Endothelial cell of umbilical vein (primary cell): ENCODE results near the gene PRDM1. TPM values are rescaled to one million over a fixed set of nuclear protein-coding genes. Genes with fewer than 3 reads are reported as not detected.

Experiments
- BruUV-seq: library from RNA; stranded (reverse); fragments of 400-500 nt; replicated peaks from 2 replicates; lab custom pipeline; 2021; lab: Mats Ljungman, UMichigan
- CTCF ChIA-PET: fragments of 300-600, 350-600 bp; sonication (Branson Sonifier 250); formaldehyde crosslinking; loops from one replicate; lab custom pipeline; 2021; ENCODE audit warnings: antibody characterized with exemption, inconsistent platforms; lab: Charles Lee
- POLR2A ChIA-PET: fragments of 300-600, 350-600 bp; sonication (Branson Sonifier 250); formaldehyde crosslinking; loops from one replicate; lab custom pipeline; 2021; ENCODE audit warnings: antibody characterized with exemption, inconsistent platforms; lab: Charles Lee
- DNase-seq: peaks from one replicate; pipeline ENCODE4 v3.0.0-alpha.2; 2011; ENCODE audit warnings: low read depth, low spot score
- FAIRE-seq: peaks from 2 replicates; lab custom pipeline; 2011; peaks lifted over from hg19 to GRCh38; lab: Jason Lieb, UNC
- H2AFZ ChIP-seq: 2 replicates; pipeline ENCODE4 v1.6.0; 2012; ENCODE audit warnings: low read depth, low read length, control low read depth, inconsistent platforms
- H3K27ac ChIP-seq: 2 replicates; pipeline ENCODE4 v1.5.1; 2011; ENCODE audit warnings: low read depth, mild to moderate bottlenecking, control low read depth, low read length, moderate library complexity; ENCODE audit not compliant: insufficient read depth
- H3K27me3 ChIP-seq, 2 experiments: 2 replicates each; pipeline versions ENCODE4 v1.6.0 to v1.6.1; 2011; ENCODE audit warnings: low read length in 2 of 2, mixed read lengths in 1 of 2; ENCODE audit not compliant: control insufficient read depth in 2 of 2, insufficient read depth in 2 of 2
- H3K36me3 ChIP-seq, 2 experiments: 2 replicates in 1 of 2; 3 replicates in 1 of 2; pipeline ENCODE4 v1.5.1; 2011; ENCODE audit warnings: low read length in 2 of 2, mild to moderate bottlenecking in 1 of 2, moderate library complexity in 1 of 2; ENCODE audit not compliant: control insufficient read depth in 2 of 2, insufficient read depth in 2 of 2; ENCODE audit errors: extremely low read depth in 1 of 2
- H3K4me1 ChIP-seq: 3 replicates; pipeline ENCODE4 v1.5.1; 2011; ENCODE audit warnings: mild to moderate bottlenecking, low read length; ENCODE audit not compliant: control insufficient read depth, insufficient read depth; ENCODE audit errors: extremely low read depth
- H3K4me2 ChIP-seq: 2 replicates; pipeline ENCODE4 v1.6.1; 2011; ENCODE audit warnings: low read length, control low read depth, mixed read lengths; ENCODE audit not compliant: insufficient read depth
- H3K4me3 ChIP-seq, 3 experiments: fragments of 200-600 bp in 1 of 3; sonication (generic), shearing (Covaris generic) in 1 of 3; replicated peaks in 1 of 3; 2 replicates each; pipeline ENCODE4 v1.5.1; 2011 to 2016; ENCODE audit warnings: control low read depth in 3 of 3, low read length in 3 of 3, mild to moderate bottlenecking in 2 of 3, inconsistent platforms in 1 of 3, low read depth in 1 of 3, moderate library complexity in 1 of 3; ENCODE audit not compliant: insufficient read depth in 1 of 3
- H3K79me2 ChIP-seq: 2 replicates; pipeline ENCODE4 v1.6.0; 2012; ENCODE audit warnings: low read length, inconsistent platforms; ENCODE audit not compliant: control insufficient read depth, insufficient read depth
- H3K9ac ChIP-seq: replicated peaks from 2 replicates; pipeline ENCODE3; 2011; ENCODE audit warnings: low read length, control low read depth; ENCODE audit not compliant: insufficient read depth; ENCODE audit errors: extremely low read depth
- H3K9me1 ChIP-seq: replicated peaks from 3 replicates; pipeline ENCODE4 v1.6.0; 2011; ENCODE audit warnings: mild to moderate bottlenecking, low read length; ENCODE audit not compliant: control insufficient read depth, insufficient read depth; ENCODE audit errors: extremely low read depth
- H3K9me3 ChIP-seq: replicated peaks from 2 replicates; pipeline ENCODE4 v1.5.1; 2012; ENCODE audit warnings: low read length, inconsistent platforms; ENCODE audit not compliant: control insufficient read depth, insufficient read depth
- H4K20me1 ChIP-seq: replicated peaks from 2 replicates; pipeline ENCODE3; 2011; ENCODE audit warnings: mild to moderate bottlenecking, low read length; ENCODE audit not compliant: control insufficient read depth, insufficient read depth; ENCODE audit errors: extremely low read depth
- EZH2 ChIP-seq: IDR thresholded peaks from 2 replicates; pipeline ENCODE4 v1.6.1; 2012; ENCODE audit warnings: borderline replicate concordance, low read depth, mild to moderate bottlenecking, moderate library complexity, low read length, inconsistent platforms; ENCODE audit not compliant: severe bottlenecking
- FOS ChIP-seq: IDR thresholded peaks from 2 replicates; pipeline ENCODE4 v1.6.1; 2011; ENCODE audit warnings: mild to moderate bottlenecking, low read length, moderate library complexity, borderline replicate concordance; ENCODE audit not compliant: insufficient read depth
- GATA2 ChIP-seq: IDR thresholded peaks from 2 replicates; pipeline ENCODE4 v1.7.0; 2011; ENCODE audit warnings: low read depth, mild to moderate bottlenecking, moderate library complexity, mixed read lengths, low read length; ENCODE audit not compliant: insufficient read length, insufficient read depth
- JUN ChIP-seq: IDR thresholded peaks from 2 replicates; pipeline ENCODE4 v1.6.1; 2011; ENCODE audit warnings: borderline replicate concordance, low read depth; ENCODE audit not compliant: insufficient read length, insufficient read depth
- MAX ChIP-seq: IDR thresholded peaks from 2 replicates; pipeline ENCODE4 v1.6.1; 2011; ENCODE audit not compliant: insufficient read depth, insufficient read length
- MYC ChIP-seq: IDR thresholded peaks from one replicate; pipeline ENCODE4 v1.6.1; 2011; ENCODE audit warnings: mild to moderate bottlenecking, low read depth, low read length
- POLR2A ChIP-seq: IDR thresholded peaks from 2 replicates; pipeline ENCODE4 v1.6.1; 2012; ENCODE audit warnings: low read depth, mild to moderate bottlenecking, control low read depth, low read length
- POLR2AphosphoS5 ChIP-seq: IDR thresholded peaks from 2 replicates; pipeline ENCODE4 v1.6.1; 2012; ENCODE audit warnings: low read depth, mild to moderate bottlenecking, control low read depth, low read length, moderate library complexity; ENCODE audit not compliant: insufficient read depth
- dilution Hi-C: fragments of 300-500 bp; cut with MboI; formaldehyde crosslinking; loops from one replicate; pipeline ENCODE4 v1.15.0; 2019; ENCODE audit warnings: low sequenced_read_pairs; ENCODE audit not compliant: extremely low pct_ligation_motif_present
- intact Hi-C: fragments of 100-400 bp; cut with micrococcal nuclease; formaldehyde crosslinking; loops from one replicate; pipeline ENCODE4 v1.10.0; 2022
- polyA plus RNA-seq, 4 experiments: library from polyadenylated mRNA; depleted of rRNA in 3 of 4; stranded (reverse) in 3 of 4; unstranded in 1 of 4; fragments of >200 nt; gene quantifications; 2 replicates each; pipeline versions ENCODE4 v1.2.1 to v1.2.3, GENCODE V29; 2011 to 2012; ENCODE audit warnings: missing spikeins in 1 of 4
- total RNA-seq: library from RNA; stranded (reverse); gene quantifications from 2 replicates; pipeline ENCODE4 v1.2.3, GENCODE V29; 2021
- TF ChIP-seq, protein P1 (sequence below), 2 donors: IDR thresholded peaks; 1 replicate in 1 of 2; 2 replicates in 1 of 2; pipeline ENCODE4 v1.5.1; 2011; ENCODE audit warnings: low read length in 2 of 2, mild to moderate bottlenecking in 2 of 2, moderate library complexity in 2 of 2, control low read depth in 1 of 2, inconsistent platforms in 1 of 2, low read depth in 1 of 2; ENCODE audit not compliant: insufficient read depth in 1 of 2; ENCODE audit errors: extremely low read depth in 1 of 2

PRDM1 gene
- total and polyA plus RNA-seq, 2 donors (not counting 3 experiments of a cell fraction or from before 2014, with no cell fraction given) = 0.36 to 2.7 TPM

DNA sequence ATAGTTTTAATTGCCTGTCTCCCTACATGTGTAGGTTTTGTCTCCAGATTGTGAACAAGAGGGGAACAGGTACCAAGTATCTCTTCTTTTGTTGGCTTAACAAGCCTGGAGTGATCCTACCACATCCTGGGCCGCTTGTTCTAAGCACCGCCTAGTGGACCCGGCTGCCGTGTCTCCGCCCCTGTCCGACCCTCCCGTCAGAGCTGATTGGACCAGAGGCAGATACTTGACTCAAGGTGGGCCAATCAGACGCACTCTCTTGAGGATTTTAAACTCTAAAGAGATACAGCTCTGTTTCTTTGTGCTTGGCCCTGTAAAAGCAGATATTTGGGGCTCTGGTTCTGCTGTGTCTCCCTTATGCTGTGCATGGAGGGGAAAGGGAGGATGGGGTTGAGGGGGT lies 68.2 kb downstream of the PRDM1 start:
- Histone ChIP-seq H3K4me3 (no peak overlapping the region), H3K9me3 (no peaks in the 10 kb centered on the region), H3K4me2 (no peak overlapping the region), H2AFZ (no peak overlapping the region), H3K36me3 (no peaks in the 10 kb centered on the region), H3K27ac (no peak overlapping the region), H3K79me2 (no peaks in the 10 kb centered on the region), H3K9ac (no peak overlapping the region), H3K9me1 (no peaks in the 10 kb centered on the region), H4K20me1 (no peaks in the 10 kb centered on the region), H3K27me3 (peaks cover 0 to 2% of the 10 kb centered on the region in 2 experiments), H3K4me1 (no peaks in the 10 kb centered on the region)
- dilution Hi-C loops = no loop called here
- no peak for FAIRE-seq
- ChIA-PET POLR2A (no interaction called here), CTCF (interaction anchor here (0.9 kb wide), 1 partner anchor 14 kb away, joined by 4 read pairs; no protein-coding TSS in a partner anchor)
- DNase-seq = no peak
- no TSS peak for BruUV-seq
- TF ChIP-seq POLR2A (no peak), GATA2 (no peak), FOS (no peak), MYC (no peak), POLR2AphosphoS5 (no peak), JUN (no peak), EZH2 (no peak), MAX (no peak)
- TF ChIP-seq, protein P1, sequence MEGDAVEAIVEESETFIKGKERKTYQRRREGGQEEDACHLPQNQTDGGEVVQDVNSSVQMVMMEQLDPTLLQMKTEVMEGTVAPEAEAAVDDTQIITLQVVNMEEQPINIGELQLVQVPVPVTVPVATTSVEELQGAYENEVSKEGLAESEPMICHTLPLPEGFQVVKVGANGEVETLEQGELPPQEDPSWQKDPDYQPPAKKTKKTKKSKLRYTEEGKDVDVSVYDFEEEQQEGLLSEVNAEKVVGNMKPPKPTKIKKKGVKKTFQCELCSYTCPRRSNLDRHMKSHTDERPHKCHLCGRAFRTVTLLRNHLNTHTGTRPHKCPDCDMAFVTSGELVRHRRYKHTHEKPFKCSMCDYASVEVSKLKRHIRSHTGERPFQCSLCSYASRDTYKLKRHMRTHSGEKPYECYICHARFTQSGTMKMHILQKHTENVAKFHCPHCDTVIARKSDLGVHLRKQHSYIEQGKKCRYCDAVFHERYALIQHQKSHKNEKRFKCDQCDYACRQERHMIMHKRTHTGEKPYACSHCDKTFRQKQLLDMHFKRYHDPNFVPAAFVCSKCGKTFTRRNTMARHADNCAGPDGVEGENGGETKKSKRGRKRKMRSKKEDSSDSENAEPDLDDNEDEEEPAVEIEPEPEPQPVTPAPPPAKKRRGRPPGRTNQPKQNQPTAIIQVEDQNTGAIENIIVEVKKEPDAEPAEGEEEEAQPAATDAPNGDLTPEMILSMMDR (IDR thresholded peaks at IDR 0.05; ENCODE audit: extremely low read depth in 1 of 2, insufficient read depth in 1 of 2, low read depth in 1 of 2, low read length in 2 of 2) = no peak
- intact Hi-C loops = no loop called here
